Tibial nerve (tissue), 4 donors: Measurements from ENCODE around the gene CASZ1. TPM values are rescaled to one million over a fixed set of nuclear protein-coding genes. Genes with fewer than 3 reads are reported as not detected.

Experiments
- DNase-seq, 2 donors: peaks; one replicate each; pipeline ENCODE4 v3.0.0-alpha.2; 2019; ENCODE audit warnings: low spot score in 2 of 2
- H3K27ac ChIP-seq, 4 donors: fragments of 200-600 bp; sonication (generic) in 3 of 4; one replicate each; pipeline ENCODE4 v1.5.1; 2017 to 2019; ENCODE audit warnings: mild to moderate bottlenecking in 1 of 4
- H3K27me3 ChIP-seq, 2 donors: fragments of 200-600 bp; sonication (generic) in 1 of 2; one replicate each; pipeline versions ENCODE4 v1.5.1 to v1.6.0; 2017 to 2019
- H3K36me3 ChIP-seq, 3 donors: fragments of 200-600 bp; sonication (generic); one replicate each; pipeline ENCODE4 v1.5.1; 2018 to 2019
- H3K4me1 ChIP-seq, 4 donors: fragments of 200-600 bp; sonication (generic) in 3 of 4; one replicate each; pipeline ENCODE4 v1.5.1; 2017 to 2019
- H3K4me3 ChIP-seq, 4 donors: fragments of 200-600 bp; sonication (generic) in 3 of 4; one replicate each; pipeline ENCODE4 v1.5.1; 2017 to 2019; ENCODE audit warnings: mild to moderate bottlenecking in 1 of 4, moderate library complexity in 1 of 4
- H3K9me3 ChIP-seq, 4 donors: fragments of 200-600 bp; sonication (generic) in 3 of 4; one replicate each; pipeline ENCODE4 v1.5.1; 2017 to 2019
- EP300 ChIP-seq, 2 donors: sonication (generic); formaldehyde crosslinking; IDR thresholded peaks; one replicate each; pipeline ENCODE4 v1.6.1; 2017; ENCODE audit warnings: antibody characterized with exemption in 2 of 2, mild to moderate bottlenecking in 1 of 2
- POLR2A ChIP-seq, 2 donors: fragments of 450-650 bp; IDR thresholded peaks; one replicate each; pipeline ENCODE4 v1.6.1; 2017; ENCODE audit warnings: antibody characterized with exemption in 2 of 2, mild to moderate bottlenecking in 2 of 2, moderate library complexity in 2 of 2
- WGBS, 2 donors: methylation state at CpG; one replicate each; pipeline ENCODE4 v1.1.5; 2018; 5-methylcytosine and 5-hydroxymethylcytosine counted together
- total RNA-seq, 4 donors: library from RNA; depleted of rRNA; stranded (reverse); fragments of >200 nt; gene quantifications; one replicate each; pipeline ENCODE4 v1.1.0, GENCODE V29; 2016
- TF ChIP-seq, protein P1 (sequence below), 5 experiments: fragments of 200-600 bp in 3 of 5; fragments of 450-650 bp in 2 of 5; sonication (generic) in 3 of 5; IDR thresholded peaks; one replicate each; pipeline ENCODE4 v1.5.1; 2016 to 2019; ENCODE audit warnings: antibody characterized with exemption in 5 of 5, mild to moderate bottlenecking in 3 of 5, moderate library complexity in 2 of 5

CASZ1 gene
- total RNA-seq, 4 donors from 2014 or later = 1.7 to 7.5 (median 5.1) TPM

DNA sequence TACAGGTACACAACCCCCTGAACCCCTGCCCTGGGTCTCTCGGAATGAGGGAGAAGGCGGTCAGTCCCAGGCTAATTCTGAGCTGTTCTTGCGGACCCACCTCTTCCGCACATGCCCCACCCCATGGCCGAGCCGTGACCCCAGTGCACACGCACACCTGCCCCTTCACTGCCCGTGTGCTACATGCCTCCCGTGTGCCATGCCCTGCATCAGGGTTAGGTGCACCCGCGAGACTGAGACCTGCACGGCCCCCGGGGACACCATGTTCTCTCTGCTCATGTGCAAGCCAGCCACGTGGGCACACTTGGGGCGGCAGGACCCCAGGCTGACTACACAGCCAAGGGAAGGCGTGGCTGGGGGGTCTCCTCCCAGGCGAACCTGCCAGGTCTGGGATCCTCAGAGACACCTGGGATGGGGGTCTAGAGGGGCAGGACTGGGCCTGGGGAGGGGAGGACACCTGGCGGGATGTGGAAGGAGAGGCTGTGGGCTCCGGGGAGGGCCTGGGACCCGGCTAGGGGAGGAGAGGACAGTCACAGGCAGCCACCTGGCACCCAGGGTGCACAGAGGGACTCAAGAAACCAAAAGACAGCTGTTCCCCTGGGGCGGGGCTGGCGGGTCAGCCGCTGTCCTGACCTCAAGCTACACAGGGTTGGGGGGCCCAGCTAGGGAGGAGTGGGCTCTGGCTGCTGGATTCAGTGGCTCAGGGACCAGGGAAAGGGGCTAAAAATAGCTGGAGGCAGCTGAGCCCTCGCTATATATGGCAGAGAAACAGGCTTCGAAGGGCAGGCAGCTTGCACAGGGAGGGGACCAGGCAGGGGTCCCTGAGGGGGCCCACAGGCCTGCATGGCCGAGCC, 133.4 kb downstream of the CASZ1 start:
- Histone ChIP-seq H3K36me3 (peaks cover 0 to 12% (median 0%) of the 10 kb centered on the region in 3 donors), H3K27me3 (peaks cover 0 to 3% of the 10 kb centered on the region in 2 donors), H3K9me3 (no peaks in the 10 kb centered on the region), H3K27ac (peak overlapping the region in 1 of 4 donors; percentile 50), H3K4me1 (peaks cover 0 to 18% (median 4%) of the 10 kb centered on the region in 4 donors), H3K4me3 (no peak overlapping the region)
- TF ChIP-seq, protein P1, sequence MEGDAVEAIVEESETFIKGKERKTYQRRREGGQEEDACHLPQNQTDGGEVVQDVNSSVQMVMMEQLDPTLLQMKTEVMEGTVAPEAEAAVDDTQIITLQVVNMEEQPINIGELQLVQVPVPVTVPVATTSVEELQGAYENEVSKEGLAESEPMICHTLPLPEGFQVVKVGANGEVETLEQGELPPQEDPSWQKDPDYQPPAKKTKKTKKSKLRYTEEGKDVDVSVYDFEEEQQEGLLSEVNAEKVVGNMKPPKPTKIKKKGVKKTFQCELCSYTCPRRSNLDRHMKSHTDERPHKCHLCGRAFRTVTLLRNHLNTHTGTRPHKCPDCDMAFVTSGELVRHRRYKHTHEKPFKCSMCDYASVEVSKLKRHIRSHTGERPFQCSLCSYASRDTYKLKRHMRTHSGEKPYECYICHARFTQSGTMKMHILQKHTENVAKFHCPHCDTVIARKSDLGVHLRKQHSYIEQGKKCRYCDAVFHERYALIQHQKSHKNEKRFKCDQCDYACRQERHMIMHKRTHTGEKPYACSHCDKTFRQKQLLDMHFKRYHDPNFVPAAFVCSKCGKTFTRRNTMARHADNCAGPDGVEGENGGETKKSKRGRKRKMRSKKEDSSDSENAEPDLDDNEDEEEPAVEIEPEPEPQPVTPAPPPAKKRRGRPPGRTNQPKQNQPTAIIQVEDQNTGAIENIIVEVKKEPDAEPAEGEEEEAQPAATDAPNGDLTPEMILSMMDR (IDR thresholded peaks at IDR 0.05) = no peak
- TF ChIP-seq EP300 (IDR thresholded peaks at IDR 0.05) = no peak
- TF ChIP-seq POLR2A (IDR thresholded peaks at IDR 0.05) = no peak
- no peak for DNase-seq
- 62 to 63% methylated on average over 26 of the region's 26 CpGs for WGBS, 2 donors

DNA sequence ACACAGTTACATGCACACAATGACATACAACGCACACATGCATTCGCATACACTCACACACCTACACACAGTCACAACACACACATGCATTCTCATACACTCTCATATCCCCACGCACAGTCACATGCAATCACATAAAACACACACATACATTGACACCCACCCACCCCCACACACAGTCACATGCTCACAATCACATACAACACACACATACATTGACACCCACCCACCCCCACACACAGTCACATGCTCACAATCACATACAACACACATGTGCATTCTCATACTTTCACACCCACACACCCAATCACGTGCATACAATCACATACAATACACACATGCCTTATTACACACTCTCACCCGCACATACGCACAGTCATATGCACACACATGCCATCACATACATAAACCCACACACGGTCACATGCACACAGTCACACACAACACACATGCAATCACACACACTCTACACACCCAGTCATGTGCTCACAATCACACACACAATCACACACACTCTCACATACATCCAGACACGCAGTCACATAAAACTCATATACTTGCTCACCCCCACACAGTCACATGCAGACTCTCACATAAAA, 134.3 kb downstream of the CASZ1 start:
- Histone ChIP-seq H3K27ac (no peak overlapping the region), H3K36me3 (peaks cover 0 to 12% (median 0%) of the 10 kb centered on the region in 3 donors), H3K9me3 (no peaks in the 10 kb centered on the region), H3K4me3 (no peak overlapping the region), H3K4me1 (peaks cover 0 to 18% (median 4%) of the 10 kb centered on the region in 4 donors), H3K27me3 (peaks cover 0 to 3% of the 10 kb centered on the region in 2 donors)
- WGBS, 2 donors = 95 to 96% methylated on average over 8 of the region's 8 CpGs
- DNase-seq = no peak
- TF ChIP-seq POLR2A (IDR thresholded peaks at IDR 0.05) (no peak), EP300 (IDR thresholded peaks at IDR 0.05) (no peak)
- TF ChIP-seq, protein P1 (IDR thresholded peaks at IDR 0.05) = no peak

DNA sequence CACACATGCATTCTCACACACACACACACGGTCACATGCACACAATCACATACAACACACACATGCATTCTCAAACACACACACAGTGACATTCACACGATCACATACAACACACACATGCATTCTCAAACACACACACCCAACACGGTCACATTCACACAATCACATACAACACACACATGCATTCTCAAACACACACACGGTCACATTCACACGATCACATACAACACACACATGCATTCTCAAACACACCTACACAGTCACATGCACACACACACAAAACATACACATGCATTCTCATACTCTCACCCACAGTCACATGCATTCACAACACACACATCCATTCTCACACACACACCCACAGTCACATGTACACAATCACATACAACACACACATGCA, 135.0 kb downstream of the CASZ1 start:
- Histone ChIP-seq H3K9me3 (no peaks in the 10 kb centered on the region), H3K4me3 (no peak overlapping the region), H3K36me3 (peaks cover 0 to 12% (median 0%) of the 10 kb centered on the region in 3 donors), H3K27me3 (peaks cover 0 to 3% of the 10 kb centered on the region in 2 donors), H3K4me1 (peaks cover 0 to 18% (median 4%) of the 10 kb centered on the region in 4 donors), H3K27ac (no peak overlapping the region)
- TF ChIP-seq, protein P1 (IDR thresholded peaks at IDR 0.05) = no peak
- TF ChIP-seq POLR2A (IDR thresholded peaks at IDR 0.05) = no peak
- TF ChIP-seq EP300 (IDR thresholded peaks at IDR 0.05) = no peak
- 91 to 94% methylated on average over 5 of the region's 5 CpGs for WGBS, 2 donors
- DNase-seq = no peak

DNA sequence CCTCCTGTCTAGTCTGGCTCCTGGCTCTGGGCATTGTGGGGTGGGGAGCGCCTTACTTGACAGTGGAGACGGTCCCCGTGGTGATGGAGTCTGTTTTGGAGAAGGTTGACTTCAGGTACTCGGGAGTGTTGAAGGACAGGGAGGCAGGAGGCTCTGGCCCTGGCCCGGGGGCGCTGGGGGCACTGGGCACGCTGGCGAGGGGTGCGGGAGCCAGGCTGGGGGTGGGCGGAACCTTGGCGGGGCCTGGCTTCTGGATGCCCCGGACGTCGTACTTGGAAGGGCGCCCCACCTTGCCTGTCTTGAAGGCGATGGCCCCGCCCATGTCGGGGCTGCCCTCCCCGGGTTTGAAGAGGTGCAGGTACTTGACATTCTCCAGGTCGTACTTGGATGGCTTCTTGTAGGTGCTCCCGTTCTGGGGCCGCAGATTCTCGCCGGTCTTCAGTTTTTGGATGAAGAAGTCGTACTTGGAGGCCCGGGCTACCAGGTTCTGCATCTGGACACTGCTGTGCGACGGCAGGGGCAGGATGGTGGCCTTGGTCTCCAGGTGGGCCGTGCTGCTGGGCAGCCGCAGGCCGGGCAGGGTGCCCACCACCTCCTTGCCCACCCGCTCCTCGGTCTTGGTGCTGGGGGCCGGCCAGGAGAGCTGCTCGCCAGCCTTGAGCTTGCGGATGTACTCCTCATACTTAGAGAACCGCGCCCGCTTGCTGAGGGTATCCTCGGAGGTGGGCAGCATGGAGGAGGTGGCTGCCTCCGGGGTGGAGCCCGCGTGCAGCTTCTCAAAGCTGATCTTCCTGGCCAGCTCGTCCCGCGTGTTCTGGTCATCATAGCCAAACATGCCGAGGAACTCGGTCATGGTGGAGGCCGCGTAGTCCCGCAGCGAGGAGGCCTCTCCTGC, 136.6 kb downstream of the CASZ1 start:
- Histone ChIP-seq H3K9me3 (no peaks in the 10 kb centered on the region), H3K4me1 (peaks cover 0 to 18% (median 4%) of the 10 kb centered on the region in 4 donors), H3K4me3 (no peak overlapping the region), H3K36me3 (peaks cover 0 to 12% (median 0%) of the 10 kb centered on the region in 3 donors), H3K27me3 (peaks cover 0 to under 1% of the 10 kb centered on the region in 2 donors), H3K27ac (no peak overlapping the region)
- TF ChIP-seq, protein P1 (IDR thresholded peaks at IDR 0.05) = no peak
- TF ChIP-seq POLR2A (IDR thresholded peaks at IDR 0.05) (no peak), EP300 (IDR thresholded peaks at IDR 0.05) (no peak)
- DNase-seq = no peak
- WGBS, 2 donors = 92 to 95% methylated on average over 32 to 52 of the region's 52 CpGs
